GM12865 (cell line): ENCODE results near the gene BTNL2.
A peak's percentile ranks its signal among the peaks of the same experiment; 100 is the strongest.

Experiments
- DNase-seq: peaks from one replicate; pipeline ENCODE4 v3.0.0; 2010; ENCODE audit warnings: low read depth
- H3K4me3 ChIP-seq: 2 replicates; pipeline ENCODE4 v1.5.1; 2011; ENCODE audit warnings: mild to moderate bottlenecking, low read depth, low read length, control low read depth
- TF ChIP-seq, protein P1 (sequence below): IDR thresholded peaks from 2 replicates; pipeline ENCODE4 v1.5.1; 2011; ENCODE audit warnings: low read length, control low read depth, low read depth, inconsistent platforms; ENCODE audit not compliant: insufficient read depth; ENCODE audit errors: missing control alignments

BTNL2 gene

DNA sequence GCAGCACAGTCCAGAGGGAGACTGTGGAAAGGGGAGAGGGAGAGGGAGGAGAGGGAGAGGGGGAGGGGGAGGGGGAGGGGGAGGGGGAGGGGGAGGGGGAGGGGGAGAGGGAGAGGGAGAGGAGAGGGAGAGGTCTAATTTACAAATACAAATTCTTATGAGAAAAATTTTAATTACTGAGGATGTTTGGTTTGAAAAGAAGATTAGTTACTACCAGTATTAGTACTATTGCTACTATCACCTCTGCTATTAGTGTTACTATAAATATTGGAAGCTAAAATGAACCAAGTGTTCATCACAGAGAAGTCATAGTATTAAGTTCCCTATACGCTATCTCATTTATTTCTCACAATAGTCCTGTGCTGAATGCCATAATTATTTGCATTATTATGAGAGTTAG lies 20.9 kb downstream of the BTNL2 start:
- TF ChIP-seq, protein P1, sequence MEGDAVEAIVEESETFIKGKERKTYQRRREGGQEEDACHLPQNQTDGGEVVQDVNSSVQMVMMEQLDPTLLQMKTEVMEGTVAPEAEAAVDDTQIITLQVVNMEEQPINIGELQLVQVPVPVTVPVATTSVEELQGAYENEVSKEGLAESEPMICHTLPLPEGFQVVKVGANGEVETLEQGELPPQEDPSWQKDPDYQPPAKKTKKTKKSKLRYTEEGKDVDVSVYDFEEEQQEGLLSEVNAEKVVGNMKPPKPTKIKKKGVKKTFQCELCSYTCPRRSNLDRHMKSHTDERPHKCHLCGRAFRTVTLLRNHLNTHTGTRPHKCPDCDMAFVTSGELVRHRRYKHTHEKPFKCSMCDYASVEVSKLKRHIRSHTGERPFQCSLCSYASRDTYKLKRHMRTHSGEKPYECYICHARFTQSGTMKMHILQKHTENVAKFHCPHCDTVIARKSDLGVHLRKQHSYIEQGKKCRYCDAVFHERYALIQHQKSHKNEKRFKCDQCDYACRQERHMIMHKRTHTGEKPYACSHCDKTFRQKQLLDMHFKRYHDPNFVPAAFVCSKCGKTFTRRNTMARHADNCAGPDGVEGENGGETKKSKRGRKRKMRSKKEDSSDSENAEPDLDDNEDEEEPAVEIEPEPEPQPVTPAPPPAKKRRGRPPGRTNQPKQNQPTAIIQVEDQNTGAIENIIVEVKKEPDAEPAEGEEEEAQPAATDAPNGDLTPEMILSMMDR, result no peak

DNA sequence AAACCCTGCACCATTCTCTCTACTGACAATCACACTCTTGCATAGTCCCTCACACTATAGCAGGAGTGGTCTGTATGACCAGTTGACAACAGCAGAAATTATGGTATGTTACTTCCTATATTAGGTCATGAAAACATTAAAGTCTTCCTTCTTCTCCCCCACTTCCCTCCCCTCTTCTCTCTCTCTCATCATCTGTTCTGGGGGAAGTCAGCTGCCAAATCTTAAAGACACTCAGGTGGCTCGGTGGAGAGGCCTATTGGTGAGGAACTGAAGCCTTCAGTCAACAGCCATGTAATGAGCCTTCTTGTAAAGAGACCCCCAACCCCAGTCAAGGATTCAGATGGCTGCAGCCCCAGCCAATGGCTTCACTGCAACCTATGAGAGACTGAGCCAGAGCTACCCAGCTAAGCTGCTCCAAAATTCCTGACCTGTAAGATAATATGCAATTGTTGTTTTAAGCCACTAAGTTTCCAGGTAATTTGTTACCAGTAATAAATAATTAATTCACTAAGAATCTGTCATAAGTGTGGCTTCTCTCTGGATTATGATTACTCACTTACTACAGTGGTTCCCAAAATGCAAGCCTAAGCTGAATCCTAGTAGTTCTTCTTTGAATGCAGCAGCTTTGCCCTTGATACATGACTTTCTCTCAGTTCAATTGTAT lies 24.1 kb downstream of the BTNL2 start:
- DNase-seq, result no peak
- TF ChIP-seq, protein P1, result no peak
- no peak overlapping the region for H3K4me3 ChIP-seq

More for the DNA sequence above, 20.9 kb downstream of the BTNL2 start:
- no peak for DNase-seq
- no peak overlapping the region for H3K4me3 ChIP-seq

DNA sequence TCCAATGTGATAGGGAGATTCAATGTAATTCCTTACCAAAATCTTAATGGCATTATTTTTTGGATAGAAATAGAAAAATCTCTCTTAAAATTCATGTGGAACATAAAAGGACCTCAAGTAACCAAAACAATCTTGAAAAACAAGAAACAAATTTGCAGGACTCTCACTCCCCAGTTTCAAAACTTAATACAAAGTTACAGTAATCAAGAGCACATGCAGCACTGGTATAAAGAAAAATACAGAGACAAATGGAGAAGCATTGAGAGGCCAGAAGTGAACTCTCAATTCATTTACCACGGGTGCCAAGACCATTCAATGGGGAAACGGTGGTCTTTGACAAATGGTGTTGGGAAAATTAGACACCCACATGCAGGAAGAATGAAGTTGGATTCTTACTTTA lies 27.4 kb downstream of the BTNL2 start:
- TF ChIP-seq, protein P1, result no peak
- no peak for DNase-seq

DNA sequence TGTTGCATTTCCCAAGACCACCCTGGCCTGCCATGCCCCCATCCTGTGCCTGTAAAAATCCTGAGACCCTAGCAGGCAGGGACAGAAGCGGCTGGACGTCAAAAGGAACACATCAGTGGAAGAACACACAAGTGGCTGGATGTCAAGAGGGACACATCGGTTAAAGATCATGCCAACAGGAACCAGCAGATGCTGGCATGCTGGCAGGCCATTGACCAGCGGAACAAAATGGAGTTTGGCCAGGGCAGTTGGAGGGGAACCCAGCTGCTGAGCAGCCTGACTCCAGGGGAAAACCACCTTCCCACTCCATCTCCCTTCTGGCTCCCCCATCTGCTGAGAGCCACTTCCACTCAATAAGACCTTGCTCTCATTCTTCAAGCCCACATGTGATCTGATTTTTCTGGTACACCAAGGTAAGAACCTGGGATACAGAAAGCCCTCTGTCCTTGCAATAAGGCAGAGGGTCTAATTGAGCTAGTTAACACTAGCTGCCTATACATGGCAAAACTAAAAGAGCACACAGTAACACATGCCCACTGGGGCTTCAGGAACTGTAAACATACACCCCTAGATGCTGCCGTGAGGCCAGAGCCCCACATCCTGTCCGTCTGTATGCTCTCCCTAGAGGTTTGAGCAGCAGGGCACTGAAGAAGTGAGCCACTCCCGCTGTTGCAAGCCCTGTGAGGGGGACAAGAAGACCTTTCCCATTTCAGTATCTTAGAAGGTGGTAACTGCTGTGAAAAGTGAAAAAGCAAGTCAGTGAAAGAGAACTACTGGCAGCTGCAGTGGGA lies 31.0 kb downstream of the BTNL2 start:
- TF ChIP-seq, protein P1, result no peak

More for the DNA sequence above, 27.4 kb downstream of the BTNL2 start:
- H3K4me3 ChIP-seq, result no peak overlapping the region

DNA sequence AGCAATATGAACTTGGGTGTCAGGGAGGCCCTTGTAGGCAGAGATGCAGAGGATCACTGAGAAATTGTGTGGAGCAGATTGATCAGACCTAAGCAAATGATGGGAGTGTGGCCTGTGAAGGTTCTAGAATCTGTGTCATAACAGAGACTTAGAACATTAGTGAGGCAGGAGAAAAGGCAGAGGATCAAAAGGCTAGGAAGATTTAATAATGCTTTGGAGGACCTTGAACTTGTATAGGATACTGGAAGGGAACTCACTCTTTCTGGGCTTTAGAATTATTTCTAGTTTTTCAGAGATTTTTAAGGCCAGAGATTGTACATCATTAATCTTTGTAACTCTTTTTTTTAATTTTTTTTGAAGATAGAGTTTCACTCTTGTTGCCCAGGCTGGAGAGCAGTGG lies 35.2 kb downstream of the BTNL2 start, which contains the start of gene TSBP1:
TSBP1 (minus strand) TSS at position 101 of the 400 bp plus-strand sequence. CDS start 197 bp downstream, outside the sequence.
- no peak within 1 kb of the TSS for H3K4me3 ChIP-seq
- DNase-seq, result no peak
- TF ChIP-seq, protein P1, result no peak

More for the DNA sequence above, 31.0 kb downstream of the BTNL2 start:
- H3K4me3 ChIP-seq, result no peak overlapping the region
- peak; percentile 6 for DNase-seq

DNA sequence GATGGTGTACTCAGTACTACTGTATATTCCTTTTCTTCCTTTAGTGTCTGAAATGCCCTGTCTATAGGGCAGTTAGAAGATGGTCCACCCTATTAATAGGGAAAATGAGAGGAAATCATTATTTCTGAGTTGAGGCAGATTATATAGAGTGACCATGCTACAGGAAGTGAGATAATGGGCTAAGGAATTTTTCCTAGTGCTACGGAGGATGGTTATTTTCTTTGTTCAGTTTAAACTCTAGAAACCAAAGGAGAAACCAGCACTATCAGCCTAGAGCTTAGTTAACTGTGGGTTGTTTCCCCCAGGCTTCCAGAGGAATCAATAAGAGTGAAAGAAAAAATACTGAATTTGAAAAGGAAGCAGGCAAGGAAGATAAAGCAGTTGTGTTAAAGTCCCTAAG lies 35.8 kb downstream of the BTNL2 start:
- no peak overlapping the region for H3K4me3 ChIP-seq
- TF ChIP-seq, protein P1, result no peak
- DNase-seq, result no peak
